T-cell (primary cell): Measurements from ENCODE around the gene NRXN2. TPM values are rescaled to one million over a fixed set of nuclear protein-coding genes. Genes with fewer than 3 reads are reported as not detected.

Experiments used
- ATAC-seq, 4 experiments: fragments of 200-7000 bp in 3 of 4; fragments of 150-1000 bp in 1 of 4; cut with Tn5 transposase; replicated peaks in 1 of 4; 1 replicate in 3 of 4; 2 replicates in 1 of 4; pipeline ENCODE4 v1.10.0; 2021; ENCODE audit warnings: moderate library complexity in 3 of 4, mild to moderate bottlenecking in 2 of 4, moderate number of reproducible peaks in 1 of 4
- CTCF ChIA-PET, 2 donors: fragments of 300-600 bp; sonication (Branson Sonifier 250); formaldehyde crosslinking; loops; one replicate each; lab custom pipeline; 2022; ENCODE audit warnings: antibody characterized with exemption in 2 of 2; lab: Charles Lee
- POLR2A ChIA-PET, 2 donors: fragments of 300-600 bp; sonication (Branson Sonifier 250); formaldehyde crosslinking; loops; one replicate each; lab custom pipeline; 2022; ENCODE audit warnings: antibody characterized with exemption in 2 of 2; lab: Charles Lee
- DNase-seq, 35 experiments: peaks; one replicate each; pipeline versions ENCODE4 v3.0.0 to v3.0.0-alpha.2; 2013 to 2023
- H3K27ac ChIP-seq: one replicate; pipeline ENCODE4 v1.5.1; 2013; ENCODE audit warnings: low read length
- H3K27me3 ChIP-seq, 2 experiments: replicated peaks in 1 of 2; 1 replicate in 1 of 2; 2 replicates in 1 of 2; pipeline versions ENCODE4 v1.6.1 to v1.7.0; 2013; ENCODE audit warnings: low read length in 1 of 2, mixed read lengths in 1 of 2; ENCODE audit not compliant: control insufficient read depth in 2 of 2, insufficient read depth in 2 of 2; ENCODE audit errors: extremely low read depth in 1 of 2
- H3K36me3 ChIP-seq, 2 donors: 1 replicate in 1 of 2; 2 replicates in 1 of 2; pipeline versions ENCODE4 v1.6.1 to v1.7.0; 2013; ENCODE audit warnings: low read length in 1 of 2; ENCODE audit not compliant: control insufficient read depth in 2 of 2, insufficient read depth in 1 of 2; ENCODE audit errors: extremely low read depth in 1 of 2
- H3K4me1 ChIP-seq, 2 experiments: 1 replicate in 1 of 2; 2 replicates in 1 of 2; pipeline versions ENCODE4 v1.6.1 to v1.7.0; 2013; ENCODE audit warnings: low read length in 2 of 2, mixed read lengths in 1 of 2; ENCODE audit not compliant: insufficient read depth in 2 of 2, control insufficient read depth in 1 of 2; ENCODE audit errors: extremely low read depth in 1 of 2
- H3K4me3 ChIP-seq, 2 donors: 1 replicate in 1 of 2; 2 replicates in 1 of 2; pipeline versions ENCODE4 v1.5.1 to v1.7.0; 2013; ENCODE audit warnings: mild to moderate bottlenecking in 2 of 2, low read length in 1 of 2, moderate library complexity in 1 of 2; ENCODE audit not compliant: control insufficient read depth in 1 of 2; ENCODE audit errors: extremely low read depth in 1 of 2
- H3K9me3 ChIP-seq: 2 replicates; pipeline ENCODE4 v1.7.0; 2013
- H3K27ac Mint-ChIP-seq, 2 donors: one replicate each; pipeline ENCODE4 v1.8.0; 2020 to 2021; ENCODE audit warnings: mild to moderate bottlenecking in 2 of 2, mixed read lengths in 2 of 2
- H3K27me3 Mint-ChIP-seq, 2 donors: one replicate each; pipeline ENCODE4 v1.8.0; 2021 to 2022; ENCODE audit warnings: mixed read lengths in 2 of 2
- H3K36me3 Mint-ChIP-seq: one replicate; pipeline ENCODE4 v1.8.0; 2021; ENCODE audit warnings: mixed read lengths
- H3K4me1 Mint-ChIP-seq, 3 donors: one replicate each; pipeline ENCODE4 v1.8.0; 2020 to 2022; ENCODE audit warnings: mixed read lengths in 3 of 3, mild to moderate bottlenecking in 1 of 3
- H3K4me3 Mint-ChIP-seq, 3 donors: one replicate each; pipeline ENCODE4 v1.8.0; 2020 to 2022; ENCODE audit warnings: mild to moderate bottlenecking in 3 of 3, mixed read lengths in 3 of 3, moderate library complexity in 3 of 3
- H3K9me3 Mint-ChIP-seq, 3 donors: one replicate each; pipeline ENCODE4 v1.8.0; 2020 to 2022; ENCODE audit warnings: mixed read lengths in 3 of 3
- WGBS: methylation state at CpG from one replicate; pipeline ENCODE4 v1.1.5; 2013; ENCODE audit warnings: missing lambda C conversion rate; ENCODE audit not compliant: insufficient coverage; 5-methylcytosine and 5-hydroxymethylcytosine counted together
- total RNA-seq, 35 experiments: library from RNA in 6 of 35; stranded (reverse) in 6 of 35; fragments of 120-200 nt in 1 of 35; gene quantifications; one replicate each; pipeline versions ENCODE4 v1.2.1 to v1.2.4 and lab custom pipeline; 2013 to 2026

The NRXN2 gene
- total RNA-seq, 5 donors from 2014 or later (not counting 1 experiment from before 2014, with no cell fraction given): 0.43 to 0.70 (median 0.47) TPM; not detected in 2

DNA sequence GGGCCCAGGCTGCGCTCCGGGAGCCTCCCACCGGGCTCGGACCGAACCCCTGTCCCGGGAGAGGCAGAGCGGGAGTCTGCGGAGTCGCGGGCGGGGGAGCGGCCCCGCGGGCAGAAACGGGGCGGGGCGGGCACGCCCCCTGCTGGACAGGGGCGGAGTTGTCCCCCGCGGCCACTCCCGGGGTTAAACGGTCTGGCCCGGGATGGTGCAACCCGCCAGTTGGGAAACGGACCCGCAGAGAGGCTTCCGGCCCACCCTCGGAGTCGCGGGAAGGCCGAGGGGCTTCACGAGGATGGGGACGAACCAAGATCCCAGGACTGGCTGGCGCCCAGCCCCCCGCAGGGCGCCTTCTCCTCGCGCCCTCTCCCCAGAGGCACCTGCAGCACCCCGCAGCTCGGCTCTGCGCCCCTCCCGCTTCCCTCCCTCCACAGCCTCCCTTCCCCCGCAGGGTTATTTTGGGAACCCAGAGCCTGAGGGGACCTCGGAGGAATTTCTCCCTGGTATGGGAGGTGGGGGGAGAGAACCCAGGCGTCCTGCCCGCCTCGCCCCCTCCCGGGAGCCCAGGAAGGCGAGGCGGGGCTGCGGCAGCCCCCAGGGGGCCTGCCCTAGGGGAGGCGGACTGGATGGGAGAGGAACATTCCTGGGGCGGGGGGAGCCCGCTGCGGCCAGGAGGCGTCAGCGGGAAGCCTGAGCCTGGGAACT, 20.0 kb upstream of the NRXN2 start:
- ChIA-PET CTCF (interaction anchor here (1.2 to 2.5 kb wide), 4 partner anchors 28 to 35 kb away, joined by 3 to 14 read pairs (median 5); partner anchors contain the start of gene SF1 (in 1 of the 2)), POLR2A (interaction anchor here in 1 of 2 donors (2.4 kb wide), 1 partner anchor 36 kb away, joined by 20 read pairs; the partner anchor contains the start of gene SF1)
- peaks cover 13% of the 10 kb centered on the region for H3K36me3 Mint-ChIP-seq

DNA sequence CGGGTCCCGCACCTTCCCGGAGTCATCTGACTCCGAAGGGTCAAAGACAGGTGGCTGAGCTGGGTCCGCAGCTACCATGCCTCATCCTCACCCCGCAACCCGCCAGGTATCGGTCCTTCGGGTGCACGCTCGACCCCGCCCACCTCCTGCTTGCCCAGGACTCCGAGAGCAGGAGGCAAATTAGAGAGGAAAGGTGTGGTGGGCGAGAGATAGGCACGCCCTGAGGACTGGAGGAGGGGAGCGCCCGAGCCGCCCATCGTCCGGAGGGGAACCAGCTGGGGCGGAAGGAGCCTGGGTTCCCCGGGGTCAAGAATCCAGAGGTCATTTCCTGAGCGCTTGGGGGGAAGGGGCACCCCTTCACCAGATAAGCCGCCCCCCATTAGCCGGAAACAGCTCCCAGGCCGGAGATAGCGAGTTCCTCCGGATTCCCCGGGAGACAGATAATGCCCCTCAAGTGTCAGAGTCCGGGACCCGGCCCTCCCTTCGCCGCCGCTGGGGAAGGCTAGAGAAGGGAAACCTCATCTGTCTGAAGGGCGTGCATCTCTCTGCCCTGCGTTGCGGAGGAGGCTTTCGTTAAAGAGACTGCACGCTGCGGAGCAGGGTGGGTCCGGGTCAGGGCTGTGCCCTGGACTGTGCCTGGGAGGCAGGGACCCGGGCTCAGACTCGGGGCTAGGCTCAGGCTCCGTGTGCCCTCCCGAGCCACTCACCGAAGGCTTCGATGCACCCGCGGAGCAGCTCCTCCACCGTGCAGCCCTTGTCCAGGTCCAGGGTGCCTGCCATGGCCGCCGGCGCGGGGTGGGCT, 19.3 kb upstream of the NRXN2 start:
- Histone ChIP-seq H3K4me1 (peaks cover 8 to 67% of the 10 kb centered on the region in 2 experiments), H3K27me3 (no peaks in the 10 kb centered on the region), H3K36me3 (peaks cover 6 to 44% of the 10 kb centered on the region in 2 donors), H3K9me3 (no peaks in the 10 kb centered on the region), H3K27ac (peak overlapping the region; percentile 27), H3K4me3 (peak overlapping the region; percentile 93 to 97)
- no peaks in the 10 kb centered on the region for H3K27me3 Mint-ChIP-seq
- peaks cover 15% of the 10 kb centered on the region for H3K36me3 Mint-ChIP-seq
- ChIA-PET CTCF (interaction anchor here (0.5 to 1.5 kb wide), 3 partner anchors 22 to 39 kb away, joined by 3 to 6 read pairs (median 3); no protein-coding TSS in a partner anchor), POLR2A (interaction anchor here in 1 of 2 donors (0.5 to 2.4 kb wide), 3 partner anchors 19 to 471 kb away, joined by 3 to 20 read pairs (median 3); partner anchors contain the start of gene SF1)
- H3K4me1 Mint-ChIP-seq: peaks cover 43% of the 10 kb centered on the region in 3 donors
- peak overlapping the region; percentile 71 to 80 (median 79) for H3K4me3 Mint-ChIP-seq
- no peaks in the 10 kb centered on the region for H3K9me3 Mint-ChIP-seq
- DNase-seq (peak in 6 of 35 experiments; percentile 23 to 52 (median 32)), ATAC-seq (no peak)
- H3K27ac Mint-ChIP-seq: peak overlapping the region; percentile 74 to 79
- 5% methylated on average over 40 of the region's 54 CpGs for WGBS

More for the DNA sequence above, 20.0 kb upstream of the NRXN2 start:
- peak overlapping the region; percentile 95 to 97 (median 96) for H3K4me3 Mint-ChIP-seq
- no peaks in the 10 kb centered on the region for H3K9me3 ChIP-seq
- peaks cover 42 to 45% (median 44%) of the 10 kb centered on the region in 3 donors for H3K4me1 Mint-ChIP-seq
- peak overlapping the region; percentile 93 to 97 for H3K4me3 ChIP-seq
- no peaks in the 10 kb centered on the region for H3K9me3 Mint-ChIP-seq
- peaks cover 8 to 63% of the 10 kb centered on the region in 2 experiments for H3K4me1 ChIP-seq
- DNase-seq (peak; percentile 34 to 84 (median 66)), ATAC-seq (peak; percentile 9 to 14 (median 12))
- no peak overlapping the region for H3K27ac Mint-ChIP-seq
- under 1% methylated on average over 51 of the region's 58 CpGs for WGBS
- no peaks in the 10 kb centered on the region for H3K27me3 ChIP-seq
- H3K36me3 ChIP-seq: peaks cover 6 to 36% of the 10 kb centered on the region in 2 donors
- H3K27ac ChIP-seq: peak overlapping the region; percentile 92
- no peaks in the 10 kb centered on the region for H3K27me3 Mint-ChIP-seq

GRCh38 chr11:64741375-64742086, 18.5 kb upstream of the NRXN2 start:
- Mint-ChIP-seq H3K9me3 (no peaks in the 10 kb centered on the region), H3K27me3 (no peaks in the 10 kb centered on the region), H3K4me1 (peaks cover 46% of the 10 kb centered on the region in 3 donors), H3K36me3 (peaks cover 18% of the 10 kb centered on the region), H3K27ac (peak overlapping the region; percentile 74 to 79), H3K4me3 (peak overlapping the region; percentile 71 to 80 (median 79))
- Histone ChIP-seq H3K4me3 (peak overlapping the region in 1 of 2 donors; percentile 97), H3K36me3 (peaks cover 9 to 51% of the 10 kb centered on the region in 2 donors), H3K27me3 (no peaks in the 10 kb centered on the region), H3K9me3 (no peaks in the 10 kb centered on the region), H3K4me1 (peaks cover 6 to 69% of the 10 kb centered on the region in 2 experiments), H3K27ac (peak overlapping the region; percentile 27)
- WGBS: 94% methylated on average over 21 of the region's 24 CpGs
- CTCF ChIA-PET: interaction anchor here (0.5 to 1.5 kb wide), 5 partner anchors 8 to 1842 kb away, joined by 3 to 6 read pairs (median 3); no protein-coding TSS in a partner anchor
- POLR2A ChIA-PET: interaction anchor here in 1 of 2 donors (0.6 kb wide), 1 partner anchor 19 kb away, joined by 3 read pairs; no protein-coding TSS in a partner anchor
- no peak for DNase-seq
- ATAC-seq: no peak

DNA sequence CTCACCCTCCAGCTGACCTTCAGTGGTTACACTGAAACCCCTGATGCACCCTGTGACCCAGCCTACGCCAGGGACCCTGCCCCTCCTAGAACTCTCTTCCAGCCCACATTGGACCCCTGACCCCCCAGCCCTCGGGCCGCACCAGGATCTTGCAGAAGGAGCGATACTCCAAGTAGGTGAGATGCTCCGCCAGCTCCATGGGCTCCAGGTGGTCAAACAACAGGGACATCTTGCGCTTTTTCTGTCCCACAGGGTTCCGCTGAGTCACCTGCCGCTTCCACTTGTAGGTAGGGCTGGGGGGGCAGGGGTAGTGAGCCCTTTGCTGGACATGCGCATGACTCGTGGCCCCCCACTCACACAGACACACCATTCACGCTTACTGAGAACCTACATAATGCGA, 16.9 kb upstream of the NRXN2 start:
- no peak overlapping the region for H3K4me3 ChIP-seq
- DNase-seq (no peak), ATAC-seq (no peak)
- Mint-ChIP-seq H3K36me3 (peaks cover 27% of the 10 kb centered on the region), H3K27me3 (no peaks in the 10 kb centered on the region), H3K27ac (peak overlapping the region in 1 of 2 donors; percentile 2), H3K4me3 (no peak overlapping the region), H3K9me3 (no peaks in the 10 kb centered on the region), H3K4me1 (peaks cover 50 to 53% (median 51%) of the 10 kb centered on the region in 3 donors)
- H3K27me3 ChIP-seq: no peaks in the 10 kb centered on the region
- CTCF ChIA-PET: no interaction called here
- peaks cover 2 to 71% of the 10 kb centered on the region in 2 experiments for H3K4me1 ChIP-seq
- WGBS: 96% methylated on average over 7 of the region's 12 CpGs
- H3K36me3 ChIP-seq: peaks cover 21 to 68% of the 10 kb centered on the region in 2 donors
- no peaks in the 10 kb centered on the region for H3K9me3 ChIP-seq
- no peak overlapping the region for H3K27ac ChIP-seq
- POLR2A ChIA-PET: no interaction called here

- H3K36me3 Mint-ChIP-seq: peaks cover 43% of the 10 kb centered on the region
- CTCF ChIA-PET: no interaction called here
- POLR2A ChIA-PET: no interaction called here
Measured at GRCh38 chr11:64736654-64737053, 13.7 kb upstream of the NRXN2 start.

More at GRCh38 chr11:64736654-64737053, 13.7 kb upstream of the NRXN2 start:
- Histone ChIP-seq H3K4me1 (peaks cover 0 to 48% of the 10 kb centered on the region in 2 experiments), H3K27ac (no peak overlapping the region), H3K27me3 (no peaks in the 10 kb centered on the region), H3K9me3 (no peaks in the 10 kb centered on the region), H3K36me3 (peaks cover 21 to 89% of the 10 kb centered on the region in 2 donors), H3K4me3 (no peak overlapping the region)
- 96% methylated on average over 9 of the region's 15 CpGs for WGBS
- no peaks in the 10 kb centered on the region for H3K27me3 Mint-ChIP-seq
- H3K27ac Mint-ChIP-seq: peak overlapping the region; percentile 29 to 57
- no peak overlapping the region for H3K4me3 Mint-ChIP-seq
- H3K4me1 Mint-ChIP-seq: peaks cover 41 to 51% (median 47%) of the 10 kb centered on the region in 3 donors
- no peak for ATAC-seq
- H3K9me3 Mint-ChIP-seq: no peaks in the 10 kb centered on the region
- DNase-seq: no peak
